ENCODE measurements around the gene CRYGC.

GRCh38 chr2:208150094-208150493, 20.5 kb upstream of the CRYGC start:
- TF ChIP-seq CTCF (IDR thresholded peaks at IDR 0.05; ENCODE audit: low read depth, low read length, poor library complexity, severe bottlenecking) = no peak
- TF ChIP-seq EZH2phosphoT487 (IDR thresholded peaks at IDR 0.05; ENCODE audit: borderline replicate concordance, low read length) = no peak
